Measurements from ENCODE around the gene BNC1.

- no peak for TF ChIP-seq ZFX (IDR thresholded peaks at IDR 0.05; ENCODE audit: borderline replicate concordance)
- TF ChIP-seq, protein P1, sequence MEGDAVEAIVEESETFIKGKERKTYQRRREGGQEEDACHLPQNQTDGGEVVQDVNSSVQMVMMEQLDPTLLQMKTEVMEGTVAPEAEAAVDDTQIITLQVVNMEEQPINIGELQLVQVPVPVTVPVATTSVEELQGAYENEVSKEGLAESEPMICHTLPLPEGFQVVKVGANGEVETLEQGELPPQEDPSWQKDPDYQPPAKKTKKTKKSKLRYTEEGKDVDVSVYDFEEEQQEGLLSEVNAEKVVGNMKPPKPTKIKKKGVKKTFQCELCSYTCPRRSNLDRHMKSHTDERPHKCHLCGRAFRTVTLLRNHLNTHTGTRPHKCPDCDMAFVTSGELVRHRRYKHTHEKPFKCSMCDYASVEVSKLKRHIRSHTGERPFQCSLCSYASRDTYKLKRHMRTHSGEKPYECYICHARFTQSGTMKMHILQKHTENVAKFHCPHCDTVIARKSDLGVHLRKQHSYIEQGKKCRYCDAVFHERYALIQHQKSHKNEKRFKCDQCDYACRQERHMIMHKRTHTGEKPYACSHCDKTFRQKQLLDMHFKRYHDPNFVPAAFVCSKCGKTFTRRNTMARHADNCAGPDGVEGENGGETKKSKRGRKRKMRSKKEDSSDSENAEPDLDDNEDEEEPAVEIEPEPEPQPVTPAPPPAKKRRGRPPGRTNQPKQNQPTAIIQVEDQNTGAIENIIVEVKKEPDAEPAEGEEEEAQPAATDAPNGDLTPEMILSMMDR (IDR thresholded peaks at IDR 0.05) = no peak
These were observed 8.7 kb upstream of the BNC1 start for GRCh38 chr15:83293201-83293600.
